Measurements from ENCODE around the gene PPP1R14D. TPM values are rescaled to one million over a fixed set of nuclear protein-coding genes. Genes with fewer than 3 reads are reported as not detected.

Gene PPP1R14D
- total RNA-seq, 4 donors from 2014 or later: not detected

GRCh38 chr15:40850576-40851112 lies 22.1 kb upstream of the PPP1R14D start:
- Histone ChIP-seq H3K9me3 (no peaks in the 10 kb centered on the region), H3K27me3 (no peaks in the 10 kb centered on the region), H3K4me1 (peaks cover 22% of the 10 kb centered on the region), H3K36me3 (peaks cover 31% of the 10 kb centered on the region), H3K4me3 (no peak overlapping the region), H3K27ac (no peak overlapping the region)
- WGBS: 74% methylated on average over 8 of the region's 8 CpGs
- TF ChIP-seq EP300 (IDR thresholded peaks at IDR 0.05) (no peak), POLR2A (IDR thresholded peaks at IDR 0.05) (no peak), CTCF (IDR thresholded peaks at IDR 0.05) (no peak), POLR2AphosphoS5 (IDR thresholded peaks at IDR 0.05) (no peak)
- no peak for DNase-seq (ENCODE audit: low spot score in 2 of 2)

- Histone ChIP-seq H3K9me3 (no peaks in the 10 kb centered on the region), H3K4me3 (peak overlapping the region; percentile 58), H3K27ac (peak overlapping the region; percentile 90), H3K36me3 (peaks cover 7% of the 10 kb centered on the region), H3K27me3 (no peaks in the 10 kb centered on the region), H3K4me1 (peaks cover 51% of the 10 kb centered on the region)
- TF ChIP-seq POLR2AphosphoS5 (IDR thresholded peaks at IDR 0.05): no peak
- no peak for TF ChIP-seq EP300 (IDR thresholded peaks at IDR 0.05)
- no peak for TF ChIP-seq CTCF (IDR thresholded peaks at IDR 0.05)
- no peak for TF ChIP-seq POLR2A (IDR thresholded peaks at IDR 0.05)
- DNase-seq (ENCODE audit: low spot score in 2 of 2): no peak
- 38% methylated on average over 7 of the region's 7 CpGs for WGBS
Measured at GRCh38 chr15:40847223-40847961, 18.9 kb upstream of the PPP1R14D start.

GRCh38 chr15:40846841-40847222 lies 18.3 kb upstream of the PPP1R14D start:
- TF ChIP-seq CTCF (IDR thresholded peaks at IDR 0.05): no peak
- no peak for TF ChIP-seq POLR2AphosphoS5 (IDR thresholded peaks at IDR 0.05)
- TF ChIP-seq EP300 (IDR thresholded peaks at IDR 0.05): no peak
- TF ChIP-seq POLR2A (IDR thresholded peaks at IDR 0.05): no peak
- Histone ChIP-seq H3K36me3 (peaks cover 7% of the 10 kb centered on the region), H3K27me3 (no peaks in the 10 kb centered on the region), H3K4me1 (peaks cover 51% of the 10 kb centered on the region), H3K27ac (peak overlapping the region; percentile 90), H3K9me3 (no peaks in the 10 kb centered on the region), H3K4me3 (peak overlapping the region; percentile 58)
- DNase-seq (ENCODE audit: low spot score in 2 of 2): no peak

GRCh38 chr15:40845511-40846284 lies 17.2 kb upstream of the PPP1R14D start:
- H3K36me3 ChIP-seq: peaks cover 6% of the 10 kb centered on the region
- H3K4me1 ChIP-seq: peaks cover 51% of the 10 kb centered on the region
- TF ChIP-seq POLR2AphosphoS5 (IDR thresholded peaks at IDR 0.05) (no peak), CTCF (IDR thresholded peaks at IDR 0.05) (no peak), EP300 (IDR thresholded peaks at IDR 0.05) (no peak), POLR2A (IDR thresholded peaks at IDR 0.05) (no peak)
- no peaks in the 10 kb centered on the region for H3K27me3 ChIP-seq
- peak overlapping the region; percentile 58 for H3K4me3 ChIP-seq
- 57% methylated on average over 8 of the region's 8 CpGs for WGBS
- peak overlapping the region; percentile 90 for H3K27ac ChIP-seq
- DNase-seq (ENCODE audit: low spot score in 2 of 2): no peak
- H3K9me3 ChIP-seq: no peaks in the 10 kb centered on the region

GRCh38 chr15:40845036-40845435 lies 16.5 kb upstream of the PPP1R14D start:
- DNase-seq (ENCODE audit: low spot score in 2 of 2): no peak
- Histone ChIP-seq H3K27ac (peak overlapping the region; percentile 90), H3K36me3 (no peaks in the 10 kb centered on the region), H3K27me3 (no peaks in the 10 kb centered on the region), H3K9me3 (no peaks in the 10 kb centered on the region), H3K4me3 (peak overlapping the region; percentile 58), H3K4me1 (peaks cover 51% of the 10 kb centered on the region)
- 34% methylated on average over 12 of the region's 12 CpGs for WGBS
- TF ChIP-seq EP300 (IDR thresholded peaks at IDR 0.05) (no peak), CTCF (IDR thresholded peaks at IDR 0.05) (no peak), POLR2AphosphoS5 (IDR thresholded peaks at IDR 0.05) (no peak), POLR2A (IDR thresholded peaks at IDR 0.05) (no peak)
